ENCODE results near the gene PPP1R1C.

- TF ChIP-seq EZH2phosphoT487 (IDR thresholded peaks at IDR 0.05; ENCODE audit: borderline replicate concordance, low read depth, low read length) (no peak), CTCF (conservative IDR thresholded peaks at IDR 0.05; ENCODE audit: low read length) (no peak)
Observed at GRCh38 chr2:182077023-182077422, 91.4 kb downstream of the PPP1R1C start.
